NOMO-1 (cell line): ENCODE results near the gene TPP1.

Source experiments
- DNase-seq, 2 experiments: peaks; one replicate each; lab custom pipeline; 2025; ENCODE audit not compliant: unreplicated experiment in 2 of 2; lab: John Stamatoyannopoulos, UW

TPP1 gene

DNA sequence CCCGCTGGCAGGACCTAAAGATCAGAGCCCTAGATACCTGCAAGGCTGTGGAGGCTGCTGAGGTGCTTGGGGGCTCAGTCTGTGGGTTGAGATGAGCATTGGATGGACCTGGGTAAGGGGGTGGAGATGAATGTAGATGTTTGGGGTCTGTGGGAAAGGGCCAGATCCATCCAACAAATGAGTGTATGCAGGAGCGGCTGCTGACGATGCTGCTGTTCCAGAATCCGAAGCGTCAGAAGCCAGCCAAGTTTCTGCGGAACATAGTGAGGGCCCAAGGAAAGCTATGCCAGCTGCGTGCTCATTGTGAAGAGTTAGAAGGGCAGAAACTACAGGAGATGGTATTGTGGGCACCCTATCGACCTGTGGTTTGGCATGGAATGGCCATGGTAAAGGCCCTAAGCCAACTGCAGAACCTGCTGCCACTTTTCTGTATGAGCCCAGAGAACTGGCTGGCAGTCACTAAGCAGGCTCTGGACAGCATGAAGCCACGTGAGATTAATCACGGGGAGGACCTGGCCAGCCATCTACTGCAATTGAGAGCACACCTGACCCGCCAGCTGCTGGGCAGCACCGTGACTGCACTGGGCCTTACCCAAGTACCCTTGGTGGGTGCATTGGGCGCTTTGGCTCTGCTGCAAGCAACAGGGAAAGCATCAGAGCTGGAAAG is 52.4 kb downstream of the TPP1 start:
- no peak for DNase-seq

DNA sequence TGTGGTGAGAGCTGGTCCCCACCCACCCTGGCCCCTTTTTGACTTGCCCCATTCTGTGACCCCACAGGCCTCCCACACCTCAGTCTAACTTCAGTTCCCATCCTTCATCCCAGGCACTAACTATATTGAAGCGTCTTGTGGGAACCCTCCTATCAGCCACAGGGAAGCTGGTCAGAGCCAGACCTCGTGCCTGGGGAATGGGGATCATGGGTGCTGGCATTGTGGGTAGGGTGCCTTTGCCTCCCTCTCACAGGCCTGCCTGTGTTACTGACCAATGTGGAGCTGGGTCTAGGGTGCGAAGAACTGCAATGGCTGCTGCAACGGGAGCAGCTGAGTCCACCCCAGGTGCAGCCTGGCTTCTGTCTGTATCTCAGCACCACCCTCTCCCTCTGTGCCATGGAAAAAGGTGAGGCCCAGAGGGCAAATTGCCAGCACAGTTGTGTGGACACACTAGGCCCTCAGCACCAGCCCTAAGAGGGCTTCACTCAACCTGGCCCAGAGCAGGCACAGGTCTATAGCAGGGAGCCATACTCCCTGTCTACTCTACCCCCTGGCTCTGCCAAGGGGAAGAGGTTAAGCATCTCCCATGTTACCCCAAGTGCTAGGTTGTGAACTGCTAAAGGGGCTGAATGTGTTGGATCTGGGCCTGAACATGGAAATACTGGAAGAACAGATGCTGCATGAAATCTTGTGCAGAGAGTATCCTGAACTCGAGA is 53.1 kb downstream of the TPP1 start:
- DNase-seq, result no peak

GRCh38 chr11:6565325-6565724 is 53.9 kb downstream of the TPP1 start:
- DNase-seq, result no peak

GRCh38 chr11:6563667-6564066 is 55.6 kb downstream of the TPP1 start:
- DNase-seq, result no peak

- DNase-seq, result no peak
Observed at GRCh38 chr11:6563121-6563619, 56.1 kb downstream of the TPP1 start.
